Aorta (tissue), 5 donors: Measurements from ENCODE around the gene CFAP410. TPM values are rescaled to one million over a fixed set of nuclear protein-coding genes. Genes with fewer than 3 reads are reported as not detected.
"Not testable (repeated sequence)": the region's sequence is repeated elsewhere in the genome, so short reads cannot be mapped to it uniquely, and the experiment has no call there.

ENCODE experiments used
- ATAC-seq: fragments of 200-7000 bp; cut with Tn5 transposase; one replicate; pipeline ENCODE4 v1.9.1; 2022; ENCODE audit warnings: moderate library complexity; ENCODE audit not compliant: low FRiP score
- DNase-seq, 2 donors: peaks; one replicate each; pipeline ENCODE4 v3.0.0-alpha.2; 2020
- H3K27ac ChIP-seq, 2 donors: one replicate each; pipeline ENCODE4 v1.5.1; 2013; ENCODE audit warnings: low read length in 2 of 2, mild to moderate bottlenecking in 2 of 2, moderate library complexity in 2 of 2, control low read depth in 1 of 2, inconsistent platforms in 1 of 2, low read depth in 1 of 2
- H3K27me3 ChIP-seq, 2 donors: one replicate each; pipeline ENCODE4 v1.6.1; 2013; ENCODE audit warnings: control low read depth in 1 of 2, low read length in 1 of 2, mild to moderate bottlenecking in 1 of 2, moderate library complexity in 1 of 2; ENCODE audit not compliant: insufficient read depth in 2 of 2, control insufficient read depth in 1 of 2
- H3K36me3 ChIP-seq, 2 donors: one replicate each; pipeline ENCODE4 v1.6.1; 2013; ENCODE audit warnings: control low read depth in 1 of 2, low read length in 1 of 2, mild to moderate bottlenecking in 1 of 2; ENCODE audit not compliant: insufficient read depth in 2 of 2, control insufficient read depth in 1 of 2
- H3K4me1 ChIP-seq, 2 donors: one replicate each; pipeline ENCODE4 v1.6.1; 2013; ENCODE audit warnings: low read length in 2 of 2, control low read depth in 1 of 2, mild to moderate bottlenecking in 1 of 2, moderate library complexity in 1 of 2; ENCODE audit not compliant: insufficient read depth in 2 of 2, control insufficient read depth in 1 of 2
- H3K4me3 ChIP-seq, 2 donors: one replicate each; pipeline ENCODE4 v1.5.1; 2013; ENCODE audit warnings: low read length in 2 of 2, control low read depth in 1 of 2, mild to moderate bottlenecking in 1 of 2
- H3K9me3 ChIP-seq: one replicate; pipeline ENCODE4 v1.6.1; 2013; ENCODE audit warnings: mild to moderate bottlenecking, low read length; ENCODE audit not compliant: control insufficient read depth
- WGBS, 2 donors: extraction: QIAGEN DNeasy Blood & Tissue Kit; methylation state at CpG; one replicate each; pipeline ENCODE4 v1.1.7; 2013; 5-methylcytosine and 5-hydroxymethylcytosine counted together
- intact Hi-C, 2 donors: fragments of 100-400 bp; cut with DNase I; formaldehyde crosslinking; loops; one replicate each; pipeline versions ENCODE4 v1.14.2 to v1.15.0; 2022
- polyA plus RNA-seq, 2 donors: library from polyadenylated mRNA; stranded (reverse); fragments of 200-250 nt; gene quantifications; one replicate each; pipeline ENCODE4 v1.2.3, GENCODE V29; 2013
- total RNA-seq, 2 donors: library from RNA; stranded (reverse); fragmentation: NEBNext Ultra II Directional; extraction: Animal tissue kit (Norgen Biotek cat#: 25700); gene quantifications; one replicate each; pipeline ENCODE4 v1.2.1, GENCODE V29; 2021
- donor health status: healthy with polysubstance abuse.
- donor health status: Bipolar disorder and iron deficiency.
- donor health status: DM: no; HTN: no; CAD: no.
- donor health status: DM: no; HTN: no; CAD: no.
- donor health status: DM: yes; HTN: yes; CAD: no.

CFAP410 gene
- total and polyA plus RNA-seq, 4 donors, result 19.4 to 121 (median 23.5) TPM

DNA sequence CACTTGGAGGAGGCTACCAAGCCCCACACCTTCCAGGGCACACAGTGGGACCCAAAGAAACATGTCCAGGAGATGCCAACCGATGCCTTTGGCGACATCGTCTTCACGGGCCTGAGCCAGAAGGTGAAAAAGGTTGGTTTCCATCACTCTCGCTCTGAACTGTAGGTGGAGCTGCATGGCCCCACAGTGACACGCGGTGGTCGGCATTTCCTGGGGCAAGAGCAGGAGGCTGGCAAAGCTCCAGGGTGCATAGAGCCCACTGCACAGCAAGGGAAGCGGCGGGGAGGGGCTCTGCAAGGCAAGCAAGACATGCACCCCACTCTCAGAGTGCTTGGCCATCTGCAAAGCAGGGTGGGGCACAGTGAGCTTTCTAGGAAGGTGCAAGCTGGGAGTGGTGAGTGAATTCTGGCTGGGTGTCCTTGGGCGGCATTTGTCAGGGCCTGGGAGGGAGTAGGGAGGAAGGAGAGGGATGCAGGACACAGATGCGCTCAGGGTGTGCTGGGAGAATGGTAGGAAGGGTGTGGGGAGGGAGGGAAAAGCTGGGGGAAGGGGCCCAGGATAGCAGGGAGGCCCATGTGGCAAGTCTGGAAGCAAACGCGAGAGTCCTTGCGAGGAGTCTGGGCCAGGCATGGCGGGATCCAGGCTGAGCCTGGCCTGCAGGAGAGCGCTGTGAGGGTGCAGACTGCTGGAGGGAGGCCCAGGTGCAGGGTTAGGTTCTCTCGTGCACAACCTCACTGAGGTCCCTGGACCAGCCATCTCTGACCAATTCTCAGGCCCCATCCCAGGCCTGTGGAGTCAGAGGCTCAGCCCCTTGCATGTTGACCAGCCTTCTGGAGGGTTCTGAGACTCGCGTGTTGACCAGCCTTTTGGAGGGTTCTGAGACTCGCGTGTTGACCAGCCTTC lies 25.2 kb upstream of the CFAP410 start:
- peaks cover 5% of the 10 kb centered on the region for H3K9me3 ChIP-seq
- no peaks in the 10 kb centered on the region for H3K36me3 ChIP-seq
- peak; percentile 39 to 69 for DNase-seq
- no peak overlapping the region for H3K4me3 ChIP-seq
- H3K27ac ChIP-seq, result no peak overlapping the region
- H3K27me3 ChIP-seq, result no peaks in the 10 kb centered on the region
- intact Hi-C loops, result loop anchor here in 1 of 2 donors (10.0 kb wide), 1 partner anchor 50 kb away; no protein-coding TSS in a partner anchor
- whole genome bisulfite sequencing, 2 donors, result 74 to 76% methylated on average over 22 of the region's 22 CpGs
- H3K4me1 ChIP-seq, result no peaks in the 10 kb centered on the region
- no peak for ATAC-seq

DNA sequence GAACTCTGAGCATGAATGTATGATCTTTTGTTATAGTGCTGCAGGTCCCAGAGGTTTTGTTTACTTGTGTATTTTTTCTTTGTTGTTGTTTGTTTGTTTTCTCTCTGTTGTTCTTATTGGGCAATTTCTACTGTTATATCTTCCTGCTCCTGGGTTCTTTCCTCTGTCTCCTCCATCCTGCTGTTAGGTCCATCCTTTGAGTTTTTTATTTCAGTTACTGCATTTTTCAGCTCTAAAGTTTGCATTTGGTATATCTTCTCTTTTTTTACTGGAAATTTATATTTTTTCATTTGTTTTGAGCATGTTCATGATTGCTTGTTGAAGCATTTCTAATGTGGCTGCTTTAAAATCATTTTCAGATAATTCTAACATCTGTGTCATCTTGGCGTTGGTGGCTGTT lies 24.1 kb upstream of the CFAP410 start:
- 94% methylated on average over 1 of the region's 1 CpG for WGBS, 2 donors
- H3K9me3 ChIP-seq, result peaks cover 5% of the 10 kb centered on the region
- ATAC-seq (no peak), DNase-seq (no peak)
- no peaks in the 10 kb centered on the region for H3K27me3 ChIP-seq
- no peak overlapping the region for H3K27ac ChIP-seq
- H3K36me3 ChIP-seq, result no peaks in the 10 kb centered on the region
- intact Hi-C loops, result loop anchor here in 1 of 2 donors (10.0 kb wide), 1 partner anchor 52 kb away; no protein-coding TSS in a partner anchor
- no peak overlapping the region for H3K4me3 ChIP-seq
- no peaks in the 10 kb centered on the region for H3K4me1 ChIP-seq

- DNase-seq, H3K27ac ChIP-seq, ATAC-seq, H3K4me3 ChIP-seq, H3K27me3 ChIP-seq, H3K36me3 ChIP-seq, H3K9me3 ChIP-seq, H3K4me1 ChIP-seq: not testable (repeated sequence)
- intact Hi-C loops, result loop anchor here in 1 of 2 donors (10.0 kb wide), 1 partner anchor 53 kb away; no protein-coding TSS in a partner anchor
- 86 to 95% methylated on average over 5 of the region's 5 CpGs for WGBS, 2 donors
Measured at GRCh38 chr21:44361903-44362302, 22.7 kb upstream of the CFAP410 start.

DNA sequence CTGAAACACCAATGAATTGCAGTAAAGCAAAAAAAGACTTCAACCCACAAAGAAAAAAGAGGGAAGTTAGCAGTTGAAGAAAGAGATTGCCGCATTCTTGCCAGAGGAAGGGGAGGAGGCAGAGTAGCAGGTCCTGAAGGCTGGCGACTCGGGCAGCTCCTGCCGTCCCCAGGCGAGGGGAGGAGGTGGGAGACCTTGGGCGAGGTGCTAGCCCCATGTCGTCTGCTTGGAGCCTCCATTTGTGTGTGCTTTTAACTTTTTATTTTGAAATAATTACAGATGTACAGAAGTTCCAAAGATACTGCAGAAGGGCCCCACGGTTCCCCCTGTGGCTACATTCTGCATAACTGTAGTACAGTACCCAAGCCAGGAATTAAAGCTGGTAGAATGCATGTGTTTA lies 21.0 kb upstream of the CFAP410 start:
- H3K4me3 ChIP-seq, result no peak overlapping the region
- intact Hi-C loops, result loop anchor here in 1 of 2 donors (10.0 kb wide), 1 partner anchor 55 kb away; no protein-coding TSS in a partner anchor
- no peak overlapping the region for H3K27ac ChIP-seq
- H3K4me1 ChIP-seq, result no peaks in the 10 kb centered on the region
- peak; percentile 47 to 55 for DNase-seq
- H3K36me3 ChIP-seq, result no peaks in the 10 kb centered on the region
- 35% methylated on average over 8 of the region's 8 CpGs for WGBS, 2 donors
- peaks cover 5% of the 10 kb centered on the region for H3K9me3 ChIP-seq
- H3K27me3 ChIP-seq, result no peaks in the 10 kb centered on the region
- no peak for ATAC-seq

GRCh38 chr21:44359396-44359795 lies 20.2 kb upstream of the CFAP410 start:
- Histone ChIP-seq H3K4me3 (no peak overlapping the region), H3K9me3 (peaks cover 5% of the 10 kb centered on the region), H3K27me3 (no peaks in the 10 kb centered on the region), H3K36me3 (no peaks in the 10 kb centered on the region), H3K4me1 (no peaks in the 10 kb centered on the region), H3K27ac (no peak overlapping the region)
- WGBS, 2 donors, result 89% methylated on average over 8 of the region's 8 CpGs
- no peak for ATAC-seq
- intact Hi-C loops, result no loop called here
- DNase-seq, result no peak

DNA sequence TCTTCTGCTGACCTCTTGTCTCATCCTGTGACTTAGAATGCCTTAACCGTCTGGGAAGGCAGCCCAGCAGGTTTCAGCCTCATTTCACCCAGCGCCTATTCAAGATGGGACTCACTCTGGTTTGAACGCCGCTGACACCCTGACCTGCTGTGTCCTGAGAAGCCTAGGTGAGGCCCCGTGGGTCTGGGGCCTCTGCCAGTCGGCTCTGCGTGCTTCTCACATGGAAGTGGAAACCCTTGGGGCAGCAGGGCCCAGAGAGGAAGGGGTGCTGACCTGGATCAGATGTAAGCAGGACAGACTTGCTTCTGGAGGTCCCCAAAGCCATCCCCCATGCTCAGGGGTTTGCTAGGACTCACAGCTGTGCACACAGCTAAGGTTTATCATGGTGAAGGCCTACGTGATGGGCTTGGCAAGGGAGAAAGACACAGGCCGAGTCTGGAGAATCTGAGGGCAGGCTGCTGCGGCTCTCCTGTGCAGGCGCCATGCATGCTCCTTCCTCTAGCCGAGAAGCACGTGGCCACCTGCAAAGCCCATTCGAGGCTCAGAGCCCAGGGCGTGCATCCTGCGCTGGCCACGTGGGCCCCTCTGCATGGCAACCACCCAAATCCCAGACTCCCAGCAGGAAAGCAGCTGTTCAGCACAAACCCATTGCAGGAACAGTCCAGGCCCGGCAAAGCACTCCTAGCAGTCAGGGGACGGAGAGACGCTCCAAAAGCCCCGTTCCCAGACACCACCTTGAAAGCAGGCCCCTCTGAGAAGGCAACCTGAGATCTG lies 18.1 kb upstream of the CFAP410 start:
- WGBS, 2 donors, result 84 to 86% methylated on average over 21 of the region's 21 CpGs
- H3K4me1 ChIP-seq, result no peaks in the 10 kb centered on the region
- H3K4me3 ChIP-seq, result no peak overlapping the region
- H3K36me3 ChIP-seq, result no peaks in the 10 kb centered on the region
- H3K27me3 ChIP-seq, result no peaks in the 10 kb centered on the region
- no peak overlapping the region for H3K27ac ChIP-seq
- no peak for DNase-seq
- ATAC-seq, result no peak
- no peaks in the 10 kb centered on the region for H3K9me3 ChIP-seq
- intact Hi-C loops, result no loop called here

DNA sequence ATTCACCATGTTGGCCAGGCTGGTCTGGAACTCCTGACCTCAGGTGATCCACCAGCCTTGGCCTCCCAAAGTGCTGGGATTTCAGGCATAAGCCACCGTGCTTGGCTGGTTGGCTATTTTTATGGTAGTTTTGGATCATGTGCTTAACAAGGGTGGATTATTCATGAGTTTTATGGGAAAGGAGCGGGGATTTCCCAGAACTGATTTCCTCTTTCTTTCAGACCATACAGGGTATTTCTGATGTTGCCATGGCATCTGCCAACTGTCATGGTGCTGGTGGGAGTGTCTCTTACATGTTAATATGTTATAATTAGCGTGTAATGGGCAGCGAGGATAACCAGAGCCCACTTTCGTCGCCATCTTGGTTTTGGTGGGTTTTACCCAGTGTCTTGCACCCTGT lies 17.4 kb upstream of the CFAP410 start:
- Histone ChIP-seq H3K27ac (no peak overlapping the region), H3K36me3 (no peaks in the 10 kb centered on the region), H3K9me3 (no peaks in the 10 kb centered on the region), H3K4me1 (no peaks in the 10 kb centered on the region), H3K27me3 (no peaks in the 10 kb centered on the region), H3K4me3 (no peak overlapping the region)
- ATAC-seq (no peak), DNase-seq (no peak)
- WGBS, 2 donors, result 89 to 91% methylated on average over 6 of the region's 6 CpGs
- intact Hi-C loops, result no loop called here

- Histone ChIP-seq H3K36me3 (no peaks in the 10 kb centered on the region), H3K4me1 (no peaks in the 10 kb centered on the region), H3K4me3 (no peak overlapping the region), H3K27ac (no peak overlapping the region), H3K9me3 (no peaks in the 10 kb centered on the region), H3K27me3 (no peaks in the 10 kb centered on the region)
- no peak for ATAC-seq
- no peak for DNase-seq
- intact Hi-C loops, result no loop called here
- 58 to 70% methylated on average over 11 of the region's 11 CpGs for WGBS, 2 donors
Measured at GRCh38 chr21:44356160-44356559, 17.0 kb upstream of the CFAP410 start.
